ENCODE measurements around the gene ITPR1. TPM values are rescaled to one million over a fixed set of nuclear protein-coding genes. Genes with fewer than 3 reads are reported as not detected.

ITPR1 gene
- total RNA-seq, 1 experiment from 2014 or later: 7.5 TPM

GRCh38 chr3:4866866-4867265 lies 373.7 kb downstream of the ITPR1 start:
- peak overlapping the region; percentile 67 for H3K27ac Mint-ChIP-seq (ENCODE audit: low read depth, unreplicated experiment)
- intact Hi-C loops (cut with micrococcal nuclease): no loop called here
- H3K27me3 Mint-ChIP-seq (ENCODE audit: insufficient read depth, unreplicated experiment): no peaks in the 10 kb centered on the region
- H3K4me1 Mint-ChIP-seq (ENCODE audit: insufficient read depth, unreplicated experiment): peaks cover 5% of the 10 kb centered on the region
- ChIA-PET POLR2A (no interaction called here), CTCF (interaction anchor here (0.5 to 1.4 kb wide), 4 partner anchors 114 to 496 kb away, joined by 3 to 7 read pairs (median 4); no protein-coding TSS in a partner anchor)
- TF ChIP-seq CTCF (IDR thresholded peaks at IDR 0.05; ENCODE audit: unreplicated experiment): no peak
- no peak overlapping the region for H3K4me3 Mint-ChIP-seq (ENCODE audit: unreplicated experiment)
- DNase-seq (ENCODE audit: unreplicated experiment): peak; percentile 5
- no peaks in the 10 kb centered on the region for H3K36me3 Mint-ChIP-seq (ENCODE audit: insufficient read depth, unreplicated experiment)
- no TSS peak for BruUV-seq (replicated peaks)
- no peaks in the 10 kb centered on the region for H3K9me3 Mint-ChIP-seq (ENCODE audit: unreplicated experiment)

DNA sequence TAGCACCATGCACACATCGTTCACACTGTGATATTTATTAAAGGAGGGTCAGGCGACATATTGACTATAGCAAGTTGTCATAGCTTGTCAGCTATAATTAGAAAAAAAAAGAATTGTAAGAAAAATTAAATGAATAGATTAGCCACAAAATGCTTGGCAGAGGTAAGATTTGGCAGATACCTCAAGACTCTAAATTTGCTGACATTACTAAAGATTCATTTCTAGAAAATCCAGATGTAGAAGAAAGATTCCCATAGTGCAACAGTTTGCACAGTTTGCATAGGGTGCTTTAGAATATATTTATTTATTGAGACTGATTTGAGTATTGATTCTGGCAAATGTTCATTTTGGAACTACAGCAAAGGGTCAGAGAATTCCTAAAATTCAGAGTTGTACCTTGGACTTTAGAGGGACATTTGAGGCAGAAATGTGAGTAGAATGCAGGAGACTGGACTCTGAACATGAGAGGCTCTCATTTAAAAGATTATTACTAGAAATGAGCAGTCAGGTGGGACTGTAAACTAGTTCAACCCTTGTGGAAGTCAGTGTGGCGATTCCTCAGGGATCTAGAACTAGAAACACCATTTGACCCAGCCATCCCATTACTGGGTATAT lies 384.1 kb downstream of the ITPR1 start:
- H3K27me3 Mint-ChIP-seq (ENCODE audit: insufficient read depth, unreplicated experiment): no peaks in the 10 kb centered on the region
- POLR2A ChIA-PET: no interaction called here
- DNase-seq (ENCODE audit: unreplicated experiment): no peak
- H3K36me3 Mint-ChIP-seq (ENCODE audit: insufficient read depth, unreplicated experiment): peaks cover 4% of the 10 kb centered on the region
- CTCF ChIA-PET: interaction anchor here (0.7 kb wide), 1 partner anchor 30 kb away, joined by 7 read pairs; no protein-coding TSS in a partner anchor
- intact Hi-C loops (cut with micrococcal nuclease): no loop called here
- no peaks in the 10 kb centered on the region for H3K4me1 Mint-ChIP-seq (ENCODE audit: insufficient read depth, unreplicated experiment)
- no TSS peak for BruUV-seq (replicated peaks)
- H3K27ac Mint-ChIP-seq (ENCODE audit: low read depth, unreplicated experiment): no peak overlapping the region
- no peak for TF ChIP-seq CTCF (IDR thresholded peaks at IDR 0.05; ENCODE audit: unreplicated experiment)
- H3K4me3 Mint-ChIP-seq (ENCODE audit: unreplicated experiment): no peak overlapping the region
- H3K9me3 Mint-ChIP-seq (ENCODE audit: unreplicated experiment): no peaks in the 10 kb centered on the region

- H3K27ac Mint-ChIP-seq (ENCODE audit: low read depth, unreplicated experiment): no peak overlapping the region
- H3K27me3 Mint-ChIP-seq (ENCODE audit: insufficient read depth, unreplicated experiment): no peaks in the 10 kb centered on the region
- no peak overlapping the region for H3K4me3 Mint-ChIP-seq (ENCODE audit: unreplicated experiment)
- H3K36me3 Mint-ChIP-seq (ENCODE audit: insufficient read depth, unreplicated experiment): peaks cover 4% of the 10 kb centered on the region
- BruUV-seq (replicated peaks): no TSS peak
- H3K9me3 Mint-ChIP-seq (ENCODE audit: unreplicated experiment): no peaks in the 10 kb centered on the region
- H3K4me1 Mint-ChIP-seq (ENCODE audit: insufficient read depth, unreplicated experiment): no peaks in the 10 kb centered on the region
- ChIA-PET POLR2A (interaction anchor here (0.8 kb wide), 1 partner anchor 120 kb away, joined by 4 read pairs; no protein-coding TSS in a partner anchor), CTCF (interaction anchor here (0.8 to 1.2 kb wide), 2 partner anchors 98 to 247 kb away, joined by 3 to 4 read pairs; no protein-coding TSS in a partner anchor)
- intact Hi-C loops (cut with micrococcal nuclease): no loop called here
- TF ChIP-seq CTCF (IDR thresholded peaks at IDR 0.05; ENCODE audit: unreplicated experiment): no peak
- DNase-seq (ENCODE audit: unreplicated experiment): no peak
Observed at GRCh38 chr3:4880850-4881249, 387.7 kb downstream of the ITPR1 start.

- ChIA-PET POLR2A (interaction anchor here (0.6 to 0.7 kb wide), 2 partner anchors 76 to 176 kb away, joined by 3 read pairs; no protein-coding TSS in a partner anchor), CTCF (interaction anchor here (0.6 kb wide), 1 partner anchor 175 kb away, joined by 4 read pairs; no protein-coding TSS in a partner anchor)
- TF ChIP-seq CTCF (IDR thresholded peaks at IDR 0.05; ENCODE audit: unreplicated experiment): no peak
- Mint-ChIP-seq H3K4me1 (ENCODE audit: insufficient read depth, unreplicated experiment) (no peaks in the 10 kb centered on the region), H3K9me3 (ENCODE audit: unreplicated experiment) (no peaks in the 10 kb centered on the region), H3K27ac (ENCODE audit: low read depth, unreplicated experiment) (no peak overlapping the region), H3K36me3 (ENCODE audit: insufficient read depth, unreplicated experiment) (peaks cover 4% of the 10 kb centered on the region), H3K4me3 (ENCODE audit: unreplicated experiment) (no peak overlapping the region), H3K27me3 (ENCODE audit: insufficient read depth, unreplicated experiment) (no peaks in the 10 kb centered on the region)
- intact Hi-C loops (cut with micrococcal nuclease): no loop called here
- BruUV-seq (replicated peaks): no TSS peak
- no peak for DNase-seq (ENCODE audit: unreplicated experiment)
Observed at GRCh38 chr3:4882548-4882947, 389.4 kb downstream of the ITPR1 start.
